Midbrain (tissue), 1 donor: ENCODE results near the gene EYS.
"Not testable (repeated sequence)": the region's sequence is repeated elsewhere in the genome, so short reads cannot be mapped to it uniquely, and the experiment has no call there.

Source experiments
- DNase-seq: peaks from one replicate; lab custom pipeline; 2025; lab: John Stamatoyannopoulos, UW

Gene EYS

GRCh38 chr6:63963769-63964315, 1743.2 kb downstream of the EYS start:
- no peak for DNase-seq

GRCh38 chr6:63953336-63954021, 1753.5 kb downstream of the EYS start:
- not testable (repeated sequence) for DNase-seq

GRCh38 chr6:63947792-63948529, 1759.1 kb downstream of the EYS start:
- no peak for DNase-seq

- no peak for DNase-seq
Observed at GRCh38 chr6:63945987-63946386, 1761.0 kb downstream of the EYS start.

GRCh38 chr6:63943826-63944225, 1763.2 kb downstream of the EYS start:
- DNase-seq: no peak

- no peak for DNase-seq
Observed at GRCh38 chr6:63941747-63942470, 1765.1 kb downstream of the EYS start.

GRCh38 chr6:63940056-63940455, 1767.0 kb downstream of the EYS start:
- no peak for DNase-seq

- DNase-seq: no peak
Observed at GRCh38 chr6:63936399-63936798, 1770.6 kb downstream of the EYS start.

GRCh38 chr6:63935732-63936131, 1771.3 kb downstream of the EYS start:
- no peak for DNase-seq

GRCh38 chr6:63933948-63934347, 1773.1 kb downstream of the EYS start:
- not testable (repeated sequence) for DNase-seq

GRCh38 chr6:63930848-63931247, 1776.2 kb downstream of the EYS start:
- DNase-seq: no peak

- DNase-seq: no peak
Observed at GRCh38 chr6:63929111-63929510, 1777.9 kb downstream of the EYS start.

- no peak for DNase-seq
Observed at GRCh38 chr6:63928613-63929012, 1778.4 kb downstream of the EYS start.

- no peak for DNase-seq
Observed at GRCh38 chr6:63926950-63927927, 1779.8 kb downstream of the EYS start.

- no peak for DNase-seq
Observed at GRCh38 chr6:63926258-63926780, 1780.7 kb downstream of the EYS start.

- peak; percentile 21 for DNase-seq
Observed at GRCh38 chr6:63923139-63923739, 1783.8 kb downstream of the EYS start.

- no peak for DNase-seq
Observed at GRCh38 chr6:63919556-63920110, 1787.4 kb downstream of the EYS start.

GRCh38 chr6:63912887-63913286, 1794.1 kb downstream of the EYS start:
- DNase-seq: no peak

GRCh38 chr6:63910863-63911551, 1796.0 kb downstream of the EYS start:
- no peak for DNase-seq
